ENCODE measurements around the gene STK40. TPM values are rescaled to one million over a fixed set of nuclear protein-coding genes. Genes with fewer than 3 reads are reported as not detected.

STK40 gene
- total RNA-seq, 1 experiment from 2014 or later: 26.2 TPM

DNA sequence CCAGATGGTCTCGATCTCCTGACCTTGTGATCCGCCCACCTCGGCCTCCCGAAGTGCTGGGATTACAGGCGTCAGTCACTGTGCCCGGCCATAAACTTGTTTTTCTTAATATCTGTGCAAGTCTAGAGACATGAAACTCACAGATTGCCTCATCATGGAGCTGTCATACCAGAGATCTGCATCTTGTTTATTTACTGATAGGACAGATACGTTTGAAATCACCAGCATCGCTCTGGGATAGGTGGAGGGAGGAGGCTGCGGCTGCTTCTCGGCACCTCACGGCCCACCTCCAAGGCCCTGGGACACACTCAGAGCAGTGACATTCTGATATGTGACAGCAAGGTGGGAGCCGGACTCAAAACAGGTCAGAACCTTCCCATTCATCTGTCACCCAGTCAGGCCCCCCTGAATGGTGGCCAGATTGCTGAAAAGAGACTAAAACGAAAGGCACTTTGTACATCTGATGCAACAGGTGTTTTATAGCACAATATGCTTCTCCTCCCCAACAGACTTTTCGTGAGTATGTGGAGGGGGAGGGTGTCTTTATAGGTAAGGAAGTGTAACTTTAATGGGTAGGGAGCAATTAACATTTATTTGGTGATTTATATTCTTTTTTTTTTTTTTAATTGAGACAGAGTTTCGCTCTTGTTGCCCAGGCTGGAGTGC, 30.1 kb upstream of the STK40 start:
- no peak overlapping the region for H3K56ac ChIP-seq (ENCODE audit: insufficient read length, low read depth, low read length)
- no peak overlapping the region for H3K18ac ChIP-seq (ENCODE audit: insufficient read length, low read depth, low read length)
- no peak overlapping the region for H2BK20ac ChIP-seq (ENCODE audit: low read depth, low read length, poor library complexity, severe bottlenecking)
- peaks cover 10 to 17% of the 10 kb centered on the region in 2 experiments for H3K4me1 Mint-ChIP-seq
- no peak overlapping the region for H2BK15ac ChIP-seq (ENCODE audit: low read depth, low read length)
- H3K23ac ChIP-seq (ENCODE audit: insufficient read length, low read depth, low read length): no peak overlapping the region
- H3K27ac ChIP-seq (ENCODE audit: insufficient read length, low read depth, low read length): no peak overlapping the region
- TF ChIP-seq, protein P1, sequence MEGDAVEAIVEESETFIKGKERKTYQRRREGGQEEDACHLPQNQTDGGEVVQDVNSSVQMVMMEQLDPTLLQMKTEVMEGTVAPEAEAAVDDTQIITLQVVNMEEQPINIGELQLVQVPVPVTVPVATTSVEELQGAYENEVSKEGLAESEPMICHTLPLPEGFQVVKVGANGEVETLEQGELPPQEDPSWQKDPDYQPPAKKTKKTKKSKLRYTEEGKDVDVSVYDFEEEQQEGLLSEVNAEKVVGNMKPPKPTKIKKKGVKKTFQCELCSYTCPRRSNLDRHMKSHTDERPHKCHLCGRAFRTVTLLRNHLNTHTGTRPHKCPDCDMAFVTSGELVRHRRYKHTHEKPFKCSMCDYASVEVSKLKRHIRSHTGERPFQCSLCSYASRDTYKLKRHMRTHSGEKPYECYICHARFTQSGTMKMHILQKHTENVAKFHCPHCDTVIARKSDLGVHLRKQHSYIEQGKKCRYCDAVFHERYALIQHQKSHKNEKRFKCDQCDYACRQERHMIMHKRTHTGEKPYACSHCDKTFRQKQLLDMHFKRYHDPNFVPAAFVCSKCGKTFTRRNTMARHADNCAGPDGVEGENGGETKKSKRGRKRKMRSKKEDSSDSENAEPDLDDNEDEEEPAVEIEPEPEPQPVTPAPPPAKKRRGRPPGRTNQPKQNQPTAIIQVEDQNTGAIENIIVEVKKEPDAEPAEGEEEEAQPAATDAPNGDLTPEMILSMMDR (conservative IDR thresholded peaks at IDR 0.05): no peak
- H3K4me1 ChIP-seq (ENCODE audit: insufficient read depth, low read length): no peaks in the 10 kb centered on the region
- H3K79me2 ChIP-seq (ENCODE audit: insufficient read depth, low read length): no peaks in the 10 kb centered on the region
- H2BK5ac ChIP-seq (ENCODE audit: insufficient read length, low read length): no peak overlapping the region
- H3T11ph ChIP-seq (ENCODE audit: low read length): no peak overlapping the region
- H2AK5ac ChIP-seq (ENCODE audit: insufficient read length, low read length): no peak overlapping the region
- H2AFZ ChIP-seq (ENCODE audit: low read length): no peak overlapping the region
- no peak for DNase-seq
- no peaks in the 10 kb centered on the region; a peak in 1 of 5 replicates for H3K9me3 Mint-ChIP-seq
- no peak overlapping the region for H4K8ac ChIP-seq (replicated peaks; ENCODE audit: insufficient read length, low read depth, low read length)
- no peak overlapping the region for H4K91ac ChIP-seq (ENCODE audit: insufficient read length, low read depth, low read length)
- no peaks in the 10 kb centered on the region for H4K20me1 ChIP-seq (ENCODE audit: control insufficient read depth, insufficient read depth, insufficient read length)
- peak overlapping the region in 1 of 3 experiments; percentile 46; a peak in 1 of 7 replicates for H3K27ac Mint-ChIP-seq
- peaks cover 0 to 5% (median 4%) of the 10 kb centered on the region in 3 experiments; a peak in 4 of 7 replicates for H3K36me3 Mint-ChIP-seq (ENCODE audit: insufficient read depth in 1 of 3, low read depth in 3 of 3)
- H3K4me3 Mint-ChIP-seq: no peak overlapping the region; a peak in 1 of 5 replicates
- WGBS (ENCODE audit: extremely low coverage, insufficient read length, low lambda C conversion rate): no CpG with 5 or more reads among the region's 15 CpGs
- no peak overlapping the region for H2BK120ac ChIP-seq (ENCODE audit: low read depth, low read length, poor library complexity, severe bottlenecking)
- no peaks in the 10 kb centered on the region; the same call in 1 of the 2 replicates for H3K27me3 Mint-ChIP-seq (ENCODE audit: low read depth)
- H3K4me2 ChIP-seq (ENCODE audit: insufficient read depth, insufficient read length, low read length): no peak overlapping the region
- H3K23me2 ChIP-seq (ENCODE audit: insufficient read length, low read depth, low read length, poor library complexity, severe bottlenecking): no peaks in the 10 kb centered on the region
- no peaks in the 10 kb centered on the region for H3K79me1 ChIP-seq (ENCODE audit: insufficient read depth, low read depth, low read length, poor library complexity, severe bottlenecking)
- H3K14ac ChIP-seq (ENCODE audit: insufficient read depth, low read length): no peak overlapping the region
- no peak overlapping the region for H3K9ac ChIP-seq (ENCODE audit: extremely low read depth, insufficient read length, low read length)
- H4K5ac ChIP-seq (ENCODE audit: insufficient read length, low read depth, low read length): no peak overlapping the region
- H2BK12ac ChIP-seq (ENCODE audit: insufficient read length, low read depth, low read length): no peak overlapping the region
- H3K4ac ChIP-seq (ENCODE audit: low read depth, low read length): no peak overlapping the region
- no peaks in the 10 kb centered on the region for H3K9me3 ChIP-seq (ENCODE audit: control insufficient read depth, low read depth, low read length)
- H3K27me3 ChIP-seq (ENCODE audit: insufficient read depth, low read length): no peaks in the 10 kb centered on the region

Data from H9 (cell line).